HG03097 (cell line): Measurements from ENCODE around the gene ZNF684.
"Not testable (repeated sequence)": the region's sequence is repeated elsewhere in the genome, so short reads cannot be mapped to it uniquely, and the experiment has no call there.

Source experiments
- ATAC-seq: cut with Tn5 transposase; IDR thresholded peaks from one replicate; pipeline ENCODE4 v1.9.1; 2021; ENCODE audit not compliant: unreplicated experiment, low FRiP score

Gene ZNF684

DNA sequence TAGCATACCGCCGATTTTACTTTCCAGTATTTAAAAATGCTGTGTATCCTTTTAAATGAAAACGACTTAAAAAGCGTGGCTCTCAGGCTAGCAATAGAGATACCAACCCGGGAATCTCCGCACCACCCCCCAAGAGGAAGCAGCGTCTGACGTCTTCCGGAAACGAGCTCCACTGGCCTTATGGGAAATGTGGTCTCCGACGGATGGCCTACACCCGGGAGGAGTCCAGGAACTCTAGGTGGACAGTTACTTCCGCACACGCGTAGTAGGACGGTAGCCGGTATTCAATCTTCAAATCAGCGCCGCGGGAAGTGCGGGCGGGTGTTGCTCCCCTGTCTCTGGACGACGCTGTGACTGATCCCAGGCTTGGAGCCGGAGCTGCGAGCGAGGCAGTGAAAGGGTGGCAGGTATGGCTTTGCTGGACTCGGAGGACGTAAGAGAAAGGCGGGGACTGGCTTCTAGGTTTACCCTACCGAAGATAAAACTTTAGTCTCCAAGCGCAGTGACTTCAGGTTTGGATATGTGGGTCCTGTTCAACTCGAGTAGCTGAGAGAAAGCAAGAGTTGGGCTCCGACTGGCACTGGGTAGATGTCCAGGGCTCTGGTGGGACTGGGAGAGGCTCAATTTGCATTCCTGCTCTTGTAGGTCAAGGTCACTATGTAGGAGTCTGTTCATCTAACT lies at the start of gene ZNF684:
Gene ZNF684 (plus strand): TSS at position 257 of the 681 bp plus-strand sequence. CDS start 1,530 bp downstream, outside the sequence.
- ATAC-seq, result peak; percentile 88

- no peak for ATAC-seq
These were observed 36.0 kb upstream of the ZNF684 start for GRCh38 chr1:40495315-40495903.

- not testable (repeated sequence) for ATAC-seq
These were observed 28.8 kb upstream of the ZNF684 start for GRCh38 chr1:40502651-40503050.

- ATAC-seq, result no peak
These were observed 23.5 kb upstream of the ZNF684 start for GRCh38 chr1:40507973-40508372.

DNA sequence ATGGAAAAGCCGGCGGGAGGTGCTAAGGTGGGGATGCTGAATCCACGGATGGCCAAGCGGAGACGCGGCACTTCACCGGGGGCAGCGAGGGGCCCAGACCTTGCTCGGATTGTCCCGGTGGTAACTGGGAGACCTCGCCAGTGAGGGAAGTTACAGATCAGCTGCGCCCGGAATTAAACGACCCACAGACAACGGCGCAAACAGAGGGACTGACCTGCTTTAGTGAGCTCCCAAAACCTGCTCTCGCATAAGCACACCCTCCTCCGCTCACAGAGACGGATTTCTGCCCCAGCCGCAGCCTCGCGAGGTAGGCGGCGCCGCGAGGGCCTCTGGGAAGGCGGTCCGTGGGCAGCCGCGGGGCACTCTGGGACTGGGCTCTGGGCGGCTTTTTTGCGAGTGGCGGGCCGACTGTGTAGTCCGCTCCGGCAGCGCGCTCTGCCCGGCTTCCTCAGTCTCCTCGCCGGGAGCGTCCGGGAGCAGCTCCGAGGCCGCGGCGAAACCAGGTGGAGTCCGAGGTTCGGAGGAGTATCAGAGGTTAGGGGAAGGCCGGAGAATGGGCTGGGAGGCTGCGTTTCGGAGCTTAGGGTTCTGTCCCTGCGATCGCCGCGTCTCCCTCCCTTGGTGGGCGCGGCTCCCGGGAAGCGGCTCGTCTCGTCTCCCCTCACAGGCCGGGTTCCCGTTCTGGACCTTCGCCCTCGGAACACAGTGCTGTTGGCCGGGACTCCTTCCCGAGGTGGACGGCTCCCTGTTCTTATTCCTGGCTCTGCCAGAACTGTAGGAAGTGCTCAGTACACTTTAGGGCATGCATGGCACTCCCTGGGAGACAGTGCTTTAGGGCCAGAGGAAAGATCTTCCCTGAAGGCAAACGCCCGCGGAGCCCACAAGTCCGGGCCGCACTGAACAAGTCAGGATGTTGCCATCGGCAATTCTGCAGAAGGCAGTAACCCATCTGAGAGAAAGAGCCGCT lies 22.8 kb upstream of the ZNF684 start, which contains the start of gene EXO5:
Gene EXO5 (plus strand): TSS at position 393 of the 967 bp plus-strand sequence. CDS start 5,778 bp downstream, outside the sequence.
- peak; percentile 65 for ATAC-seq

DNA sequence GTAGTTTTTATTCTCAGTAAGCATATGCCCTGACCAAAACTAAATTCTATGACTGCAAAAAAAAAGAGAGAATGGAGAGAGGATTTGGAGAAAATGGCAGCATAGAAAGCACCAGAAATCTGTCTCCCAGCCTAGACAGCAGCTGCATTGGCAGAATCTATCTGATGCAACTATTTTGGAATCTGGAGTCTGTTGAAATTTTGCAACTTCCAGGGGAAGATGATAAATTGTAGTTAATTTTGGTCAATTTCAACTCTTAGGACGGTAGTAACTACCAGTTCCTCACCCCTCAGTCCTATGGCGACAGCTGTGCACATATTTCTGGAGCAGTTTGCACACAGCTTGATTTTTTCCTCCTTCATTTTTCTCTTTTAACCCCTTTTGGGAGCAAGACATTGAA lies 11.9 kb upstream of the ZNF684 start:
- ATAC-seq, result no peak

DNA sequence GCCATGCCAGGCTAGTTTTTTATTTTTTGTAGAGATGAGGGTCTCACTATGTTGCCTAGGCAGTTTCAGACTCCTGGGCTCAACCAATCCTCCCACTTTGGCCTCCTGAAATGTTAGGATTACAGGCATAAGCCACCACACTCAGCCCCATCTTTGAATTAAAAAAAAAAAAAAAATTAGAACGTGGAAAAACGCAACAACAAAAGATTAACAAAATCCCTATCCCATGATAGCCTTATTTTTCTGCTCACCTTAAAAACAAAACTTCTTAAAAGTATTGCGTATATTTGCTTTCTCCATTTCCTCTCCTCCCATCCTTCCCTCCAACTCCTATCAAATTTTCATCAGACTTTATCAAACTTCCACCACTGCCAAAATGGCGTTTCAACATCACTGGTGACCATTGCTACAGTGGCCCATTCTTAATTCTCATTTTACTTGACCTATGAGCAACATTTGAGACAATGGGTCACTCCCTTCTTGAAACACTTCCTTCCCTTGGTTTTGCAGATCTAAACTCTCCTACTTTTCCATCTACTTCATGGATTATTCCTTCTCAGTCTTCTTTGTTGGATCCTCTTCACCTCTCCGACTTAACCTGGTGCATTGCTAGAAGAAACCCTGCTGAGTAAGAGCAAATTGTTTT lies 579 bp upstream of the ZNF684 start:
- ATAC-seq, result peak; percentile 18

GRCh38 chr1:40532062-40532389 lies 589 bp downstream of the ZNF684 start:
- ATAC-seq, result peak; percentile 5

- no peak for ATAC-seq
These were observed 1.5 kb downstream of the ZNF684 start for GRCh38 chr1:40532844-40533424.

DNA sequence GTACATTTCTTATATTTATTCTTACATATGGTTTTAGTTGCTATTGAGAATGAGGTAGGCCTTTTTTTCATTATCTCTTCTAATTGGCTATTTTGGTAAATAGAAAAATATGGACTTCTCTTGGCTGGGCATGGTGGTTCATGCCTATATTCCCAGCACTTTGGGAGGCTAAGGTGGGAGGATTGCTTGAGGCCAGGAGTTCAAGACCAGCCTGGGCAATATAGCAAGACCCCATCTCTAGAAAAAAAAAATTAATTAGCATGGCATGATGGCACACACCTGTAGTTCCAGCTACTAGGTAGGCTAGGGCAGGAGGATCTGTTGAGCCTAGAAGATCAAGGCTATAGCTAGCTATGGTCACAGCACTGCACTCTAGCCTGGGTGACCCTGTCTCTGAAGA lies 3.2 kb downstream of the ZNF684 start:
- no peak for ATAC-seq

- no peak for ATAC-seq
These were observed 4.3 kb downstream of the ZNF684 start for GRCh38 chr1:40535732-40536131.

DNA sequence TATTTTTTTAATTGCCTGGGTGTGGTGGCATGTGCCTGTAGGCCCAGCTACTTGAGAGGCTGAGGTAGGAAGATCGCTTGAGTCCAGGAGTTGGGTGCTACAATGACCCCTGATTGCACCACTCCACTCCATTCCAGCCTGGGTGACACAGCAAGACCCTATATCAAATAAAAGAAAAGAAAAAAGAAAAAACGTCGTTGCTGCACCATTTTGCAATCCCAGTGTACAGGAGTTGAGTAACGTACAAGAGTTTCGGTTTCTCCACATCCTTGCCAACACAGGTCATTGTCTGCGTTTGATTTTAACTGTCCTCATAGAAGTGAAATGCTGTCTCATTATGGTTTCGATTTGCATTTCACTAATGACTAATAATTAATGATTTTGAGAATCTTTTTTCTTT lies 7.9 kb downstream of the ZNF684 start:
- no peak for ATAC-seq

DNA sequence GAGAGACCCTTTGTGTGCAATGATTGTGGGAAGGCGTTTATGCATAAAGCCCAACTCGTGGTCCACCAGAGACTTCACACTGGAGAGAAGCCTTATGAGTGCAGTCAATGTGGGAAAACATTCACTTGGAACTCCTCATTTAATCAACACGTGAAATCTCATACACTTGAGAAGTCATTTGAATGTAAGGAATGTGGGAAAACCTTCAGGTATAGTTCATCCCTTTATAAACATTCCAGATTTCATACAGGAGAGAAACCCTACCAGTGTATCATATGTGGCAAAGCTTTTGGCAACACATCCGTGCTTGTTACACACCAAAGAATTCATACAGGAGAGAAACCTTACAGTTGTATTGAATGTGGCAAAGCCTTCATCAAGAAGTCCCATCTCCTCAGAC lies 15.5 kb downstream of the ZNF684 start:
- no peak for ATAC-seq

DNA sequence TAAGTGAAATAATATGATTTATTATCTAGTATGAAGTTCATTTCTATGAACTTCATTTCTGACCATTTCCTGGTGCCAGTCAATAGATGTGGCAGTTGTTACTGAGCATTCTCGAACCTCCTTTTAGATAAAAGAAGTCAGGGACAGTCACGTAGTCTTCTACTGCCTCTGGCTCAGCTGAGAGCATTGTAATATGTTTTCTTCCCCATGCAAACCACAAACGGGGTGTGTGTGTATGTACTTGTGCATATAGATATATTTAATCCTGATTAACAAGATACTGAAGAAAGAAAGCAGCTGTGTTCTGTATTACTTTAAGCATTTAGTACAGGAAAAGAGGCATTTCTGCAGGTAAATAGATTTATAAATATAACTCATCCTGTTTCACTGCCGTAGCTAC lies 21.6 kb downstream of the ZNF684 start:
- ATAC-seq, result no peak

DNA sequence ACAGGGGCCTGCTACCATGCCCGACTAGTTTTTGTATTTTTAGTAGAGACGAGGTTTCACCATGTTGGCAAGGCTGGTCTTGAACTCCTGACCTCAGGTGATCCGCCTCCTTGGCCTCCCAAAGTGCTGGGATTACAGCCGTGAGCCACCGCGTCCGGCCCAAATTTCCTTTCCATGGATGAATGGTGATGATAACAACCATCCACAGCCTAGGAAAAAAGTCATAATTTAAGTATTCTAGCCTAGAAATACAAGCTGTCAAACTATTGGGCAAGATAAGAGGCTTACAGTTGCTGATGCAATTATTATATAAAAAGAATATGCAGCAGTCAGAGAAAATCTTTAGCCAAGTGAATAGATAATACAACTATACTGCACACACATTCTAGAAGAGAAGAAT lies 23.4 kb downstream of the ZNF684 start:
- not testable (repeated sequence) for ATAC-seq

GRCh38 chr1:40556121-40556520 lies 24.7 kb downstream of the ZNF684 start:
- ATAC-seq, result no peak

GRCh38 chr1:40558241-40558640 lies 26.8 kb downstream of the ZNF684 start:
- not testable (repeated sequence) for ATAC-seq

GRCh38 chr1:40562185-40562584 lies 30.7 kb downstream of the ZNF684 start:
- no peak for ATAC-seq

- no peak for ATAC-seq
These were observed 31.8 kb downstream of the ZNF684 start for GRCh38 chr1:40563266-40563665.

DNA sequence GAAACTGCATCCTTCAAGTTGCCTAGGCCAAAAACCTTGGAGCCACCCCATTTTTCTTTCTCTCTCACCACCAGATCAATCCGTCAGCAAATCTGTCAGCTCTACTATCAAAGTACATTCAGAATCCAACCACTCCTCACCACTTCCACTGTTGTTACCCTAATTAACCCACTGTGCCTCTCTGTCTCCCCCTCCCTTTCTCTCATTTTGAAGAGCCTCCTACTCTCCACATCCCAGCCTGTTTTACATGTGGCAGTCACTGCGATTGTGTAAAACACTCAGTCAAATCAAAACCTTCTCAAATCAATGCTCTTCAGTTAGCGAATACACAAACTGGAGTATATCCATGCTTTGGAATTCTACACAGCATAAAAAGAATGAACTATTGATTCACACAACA lies 33.1 kb downstream of the ZNF684 start:
- no peak for ATAC-seq
